Measurements from ENCODE around the gene POLR2H.

The POLR2H gene

GRCh38 chr3:184387174-184387714 lies 25.7 kb downstream of the POLR2H start:
- FAIRE-seq (no peak), DNase-seq (ENCODE audit: low spot score) (no peak)

DNA sequence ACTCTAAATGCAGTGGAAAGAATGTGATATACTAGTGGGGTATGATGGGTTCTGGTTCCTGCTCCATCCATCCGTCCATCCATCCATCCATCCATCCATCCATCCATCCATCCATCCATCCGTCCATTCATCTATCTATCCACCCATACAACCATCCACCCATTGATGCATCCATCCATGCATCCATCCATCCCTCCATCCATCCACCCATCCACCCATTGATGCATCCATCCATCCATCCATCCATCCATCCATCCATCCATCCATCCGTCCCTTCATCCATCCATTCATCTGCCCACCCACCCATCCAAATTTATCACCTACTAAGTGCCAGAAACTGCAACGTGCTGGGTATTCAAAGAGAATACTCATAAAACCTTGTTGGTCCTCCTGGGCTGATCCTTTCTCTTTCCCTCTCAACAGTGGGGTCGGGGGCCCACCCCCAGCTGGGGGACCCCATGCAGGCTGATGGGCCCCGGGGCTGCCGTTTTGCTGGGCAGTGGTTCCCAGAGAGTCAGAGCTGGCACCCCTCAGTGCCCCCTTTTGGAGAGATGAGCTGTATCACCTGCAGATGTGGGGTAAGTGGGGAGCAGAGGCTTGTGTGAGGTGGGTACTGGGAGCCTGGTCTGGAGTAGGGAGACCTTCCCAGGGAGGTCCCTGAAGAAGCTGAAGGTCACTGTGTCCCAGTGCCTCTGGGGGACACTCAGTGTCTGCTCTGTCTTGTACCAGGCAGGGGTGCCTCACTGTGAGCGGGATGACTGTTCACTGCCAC lies 26.8 kb downstream of the POLR2H start:
- no peak for FAIRE-seq
- DNase-seq (ENCODE audit: low spot score): no peak

- FAIRE-seq (no peak), DNase-seq (ENCODE audit: low spot score) (no peak)
Observed at GRCh38 chr3:184388936-184389230, 27.4 kb downstream of the POLR2H start.

- no peak for FAIRE-seq
- DNase-seq (ENCODE audit: low spot score): no peak
Observed at GRCh38 chr3:184389384-184389783, 27.9 kb downstream of the POLR2H start.

DNA sequence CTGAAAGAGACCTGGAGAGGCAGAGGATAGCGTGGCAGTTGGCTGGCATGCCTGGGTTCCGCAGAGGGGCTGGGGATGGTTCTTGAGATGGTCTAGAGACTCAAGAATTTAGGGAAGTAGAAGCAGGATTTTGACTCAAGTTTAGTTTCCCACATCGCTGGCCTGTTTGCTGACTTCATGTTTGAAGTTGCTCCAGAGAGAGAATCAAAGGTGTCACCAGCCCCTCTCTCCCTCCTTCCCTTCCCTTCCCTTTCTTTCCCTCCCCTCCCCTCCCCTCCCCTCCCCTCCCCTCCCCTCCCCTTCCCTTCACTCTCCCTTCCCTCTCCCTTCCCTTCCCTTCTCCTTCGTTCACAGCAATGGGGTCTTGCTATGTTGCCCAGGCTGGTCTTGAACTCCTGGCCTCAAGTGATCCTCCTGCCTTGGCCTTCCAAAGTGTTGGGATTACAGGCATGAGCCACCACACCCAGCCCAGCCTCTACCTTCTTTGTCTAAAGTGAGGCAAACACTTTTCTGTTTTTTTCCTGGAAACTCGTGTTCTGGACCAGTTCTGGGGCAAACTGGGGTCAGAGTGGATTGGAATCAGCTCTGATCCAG lies 28.5 kb downstream of the POLR2H start:
- FAIRE-seq (no peak), DNase-seq (ENCODE audit: low spot score) (no peak)

DNA sequence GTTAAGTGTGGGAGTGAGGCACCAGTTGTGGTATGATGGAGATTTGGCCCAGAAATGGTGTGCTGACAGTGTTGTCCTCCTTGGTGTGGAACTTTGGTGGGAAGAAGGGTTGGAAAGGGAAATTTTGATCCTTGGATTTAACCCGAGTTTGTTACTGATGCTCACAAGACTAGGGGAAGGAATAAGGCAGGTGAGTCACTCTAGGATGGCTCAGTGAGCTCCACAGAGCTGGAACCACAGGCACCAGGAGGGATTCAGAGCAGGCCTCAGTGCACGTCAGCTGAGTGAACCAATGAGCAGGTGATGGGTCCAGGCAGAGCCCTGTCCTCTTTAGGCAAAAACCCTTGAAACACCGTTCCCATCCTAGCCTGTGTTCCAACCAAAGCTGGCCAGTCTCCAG lies 29.8 kb downstream of the POLR2H start:
- no peak for DNase-seq (ENCODE audit: low spot score)
- FAIRE-seq: no peak

DNA sequence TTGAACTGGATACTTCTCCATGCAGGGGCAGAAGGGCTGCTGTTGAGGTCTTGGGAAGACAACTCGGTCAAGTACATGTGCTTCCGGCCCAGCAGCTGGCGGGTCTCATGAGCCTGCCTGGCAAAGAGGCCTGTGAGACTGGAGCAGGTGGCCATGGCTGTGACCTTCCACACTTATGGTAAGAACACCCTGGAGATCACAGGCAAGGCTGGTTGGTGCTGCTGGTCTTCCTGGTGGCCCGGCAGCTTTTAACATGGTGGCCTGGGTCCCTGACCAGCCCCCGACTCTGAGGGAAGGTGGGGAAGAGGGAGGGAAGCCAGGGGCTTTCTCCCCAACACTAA lies 33.8 kb downstream of the POLR2H start:
- FAIRE-seq: no peak
- DNase-seq (ENCODE audit: low spot score): no peak

DNA sequence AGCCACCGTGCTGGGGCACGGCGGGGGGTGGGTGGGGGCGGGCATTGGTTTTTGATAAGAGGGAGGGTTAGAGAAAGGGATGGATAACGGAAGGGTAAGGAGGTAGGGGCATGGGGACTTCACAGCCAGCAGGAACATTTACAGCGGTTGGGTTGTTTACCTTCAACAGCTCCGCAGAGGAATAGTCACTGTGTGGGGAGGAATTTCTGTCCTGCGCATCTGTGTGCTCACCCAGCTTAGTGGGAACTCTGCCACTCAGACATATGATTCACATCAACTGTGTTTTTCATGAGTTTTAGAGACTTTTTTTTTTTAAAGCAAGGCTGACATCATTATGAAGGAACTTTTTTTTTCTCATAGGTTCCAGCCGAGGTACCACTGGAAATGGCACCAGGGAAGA lies 37.9 kb downstream of the POLR2H start:
- DNase-seq (ENCODE audit: low spot score) (peak; percentile 33), FAIRE-seq (no peak)

GRCh38 chr3:184405075-184406030 lies 43.8 kb downstream of the POLR2H start:
- no peak for FAIRE-seq
- no peak for DNase-seq (ENCODE audit: low spot score)

- no peak for DNase-seq (ENCODE audit: low spot score)
- FAIRE-seq: no peak
Observed at GRCh38 chr3:184409331-184409926, 47.9 kb downstream of the POLR2H start.

DNA sequence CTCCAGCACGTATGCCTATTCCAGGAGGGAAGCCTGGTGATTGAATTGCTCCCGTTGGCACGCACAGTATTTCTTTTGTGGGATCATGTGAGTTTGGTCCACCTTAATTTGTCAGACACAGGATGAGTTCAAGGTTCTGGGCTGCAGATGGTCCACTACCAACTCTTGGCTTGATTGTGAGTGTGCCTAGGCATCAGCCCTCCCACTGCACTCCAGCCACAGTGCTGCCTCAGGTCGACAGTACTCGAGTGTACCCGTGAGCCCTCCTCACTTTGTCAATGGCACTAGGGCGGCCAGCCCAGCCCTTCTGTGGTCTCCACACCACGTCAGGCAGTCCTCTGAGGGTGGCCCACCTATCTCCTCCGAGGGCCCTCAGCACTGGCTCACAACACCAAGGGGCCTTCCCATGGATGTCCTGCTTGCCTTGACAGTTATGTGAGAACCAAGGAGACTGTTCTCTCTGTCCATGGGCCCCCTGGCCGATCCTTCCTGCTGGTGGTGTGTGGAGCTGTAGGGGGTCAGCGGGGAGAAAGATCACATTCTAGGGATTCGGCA lies 48.5 kb downstream of the POLR2H start:
- DNase-seq (ENCODE audit: low spot score): no peak
- no peak for FAIRE-seq

DNA sequence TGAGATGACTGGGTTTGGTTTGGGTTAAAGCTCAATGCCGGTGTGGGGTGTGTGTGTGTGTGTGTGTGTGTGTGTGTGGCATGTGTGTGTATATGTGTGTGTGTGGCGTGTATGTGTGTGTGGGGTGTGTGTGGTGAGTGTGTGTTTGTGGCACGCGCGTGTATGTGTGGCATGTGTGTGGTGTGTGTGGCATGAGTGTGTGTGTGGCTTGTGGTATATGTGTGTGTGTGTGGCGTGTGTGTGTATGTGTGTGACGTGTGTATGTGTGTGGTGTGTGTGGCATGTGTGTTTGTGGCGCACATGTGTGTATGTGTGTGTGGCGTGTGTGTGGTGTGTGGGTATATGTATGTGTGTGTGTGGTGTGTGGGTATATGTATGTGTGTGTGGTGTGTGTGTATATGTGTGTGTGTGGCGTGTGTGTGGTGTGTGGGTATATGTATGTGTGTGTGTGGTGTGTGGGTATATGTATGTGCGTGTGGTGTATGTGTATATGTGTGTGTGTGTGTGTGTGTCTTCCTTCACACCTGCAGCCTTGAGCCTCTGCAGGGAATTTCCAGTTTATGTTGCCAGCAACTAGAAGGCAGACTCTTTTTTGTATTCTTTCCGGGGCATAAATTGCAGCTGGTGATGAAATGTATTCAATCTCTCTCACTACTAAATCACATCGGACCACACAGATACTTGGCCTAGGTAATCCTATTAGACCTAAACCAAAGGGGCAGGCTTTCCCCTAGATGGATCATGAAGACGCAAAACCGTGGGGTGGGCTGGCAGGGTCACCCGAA lies 53.1 kb downstream of the POLR2H start:
- DNase-seq (ENCODE audit: low spot score): no peak
- FAIRE-seq: no peak

DNA sequence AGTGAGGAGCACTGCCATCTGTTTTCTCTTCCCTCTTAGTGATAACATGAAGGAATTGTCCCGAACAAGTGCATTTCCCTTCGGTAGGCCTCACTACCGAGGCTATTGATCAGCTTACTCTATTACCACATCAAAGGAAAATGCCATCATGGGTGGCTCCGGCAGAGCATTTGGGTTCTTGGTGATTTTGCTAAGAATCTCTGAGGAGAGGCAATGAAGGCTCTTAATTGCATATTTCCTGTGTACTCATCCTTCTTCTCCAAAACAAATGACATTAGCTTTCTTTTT lies 53.6 kb downstream of the POLR2H start:
- DNase-seq (ENCODE audit: low spot score): no peak
- FAIRE-seq: no peak

GRCh38 chr3:184417619-184418327 lies 56.3 kb downstream of the POLR2H start:
- DNase-seq (ENCODE audit: low spot score) (peak; percentile 31), FAIRE-seq (no peak)
